H9 (cell line): ENCODE measurements around the gene IFNA5. TPM values are rescaled to one million over a fixed set of nuclear protein-coding genes. Genes with fewer than 3 reads are reported as not detected.

Source experiments
- DNase-seq: peaks from one replicate; pipeline ENCODE4 v3.0.0-alpha.2; 2017
- H2AFZ ChIP-seq: one replicate; pipeline ENCODE4 v1.6.1; 2013; ENCODE audit warnings: mild to moderate bottlenecking, low read length, control low read depth, moderate library complexity
- H2AK5ac ChIP-seq: 2 replicates; pipeline ENCODE4 v1.6.1; 2013; ENCODE audit warnings: low read length, control low read depth, mixed read lengths; ENCODE audit not compliant: insufficient read length
- H2BK120ac ChIP-seq: one replicate; pipeline ENCODE4 v1.6.1; 2013; ENCODE audit warnings: low read depth, mild to moderate bottlenecking, low read length, control low read depth, inconsistent platforms; ENCODE audit not compliant: poor library complexity, severe bottlenecking
- H2BK12ac ChIP-seq: 2 replicates; pipeline ENCODE4 v1.6.1; 2013; ENCODE audit warnings: low read length, control low read depth, mixed read lengths, low read depth; ENCODE audit not compliant: insufficient read length
- H2BK15ac ChIP-seq: 2 replicates; pipeline ENCODE4 v1.6.1; 2013; ENCODE audit warnings: low read depth, low read length, control low read depth
- H2BK20ac ChIP-seq: one replicate; pipeline ENCODE4 v1.6.1; 2013; ENCODE audit warnings: low read depth, mild to moderate bottlenecking, low read length, control low read depth, inconsistent platforms; ENCODE audit not compliant: poor library complexity, severe bottlenecking
- H2BK5ac ChIP-seq: 2 replicates; pipeline ENCODE4 v1.6.1; 2013; ENCODE audit warnings: low read length, control low read depth, mixed read lengths; ENCODE audit not compliant: insufficient read length
- H3K14ac ChIP-seq: 2 replicates; pipeline ENCODE4 v1.6.1; 2013; ENCODE audit warnings: low read length, control low read depth; ENCODE audit not compliant: insufficient read depth
- H3K18ac ChIP-seq: 2 replicates; pipeline ENCODE4 v1.6.1; 2013; ENCODE audit warnings: low read depth, mild to moderate bottlenecking, mixed read lengths, low read length, control low read depth; ENCODE audit not compliant: insufficient read length
- H3K23ac ChIP-seq: 2 replicates; pipeline ENCODE4 v1.6.1; 2013; ENCODE audit warnings: low read length, control low read depth, mixed read lengths, low read depth; ENCODE audit not compliant: insufficient read length
- H3K23me2 ChIP-seq: 2 replicates; pipeline ENCODE4 v1.6.1; 2013; ENCODE audit warnings: low read depth, mild to moderate bottlenecking, mixed read lengths, low read length, control low read depth; ENCODE audit not compliant: insufficient read length, poor library complexity, severe bottlenecking
- H3K27ac ChIP-seq: 2 replicates; pipeline ENCODE4 v1.5.1; 2013; ENCODE audit warnings: low read length, control low read depth, mixed read lengths, low read depth; ENCODE audit not compliant: insufficient read length
- H3K27me3 ChIP-seq: 2 replicates; pipeline ENCODE4 v1.6.1; 2013; ENCODE audit warnings: low read length, control low read depth, inconsistent platforms; ENCODE audit not compliant: insufficient read depth
- H3K4ac ChIP-seq: 2 replicates; pipeline ENCODE4 v1.6.1; 2013; ENCODE audit warnings: low read depth, mild to moderate bottlenecking, control low read depth, inconsistent platforms, low read length, moderate library complexity
- H3K4me1 ChIP-seq: 2 replicates; pipeline ENCODE4 v1.6.1; 2013; ENCODE audit warnings: low read length, control low read depth, inconsistent platforms; ENCODE audit not compliant: insufficient read depth
- H3K4me2 ChIP-seq: 2 replicates; pipeline ENCODE4 v1.6.1; 2013; ENCODE audit warnings: low read length, control low read depth, mixed read lengths; ENCODE audit not compliant: insufficient read length, insufficient read depth
- H3K56ac ChIP-seq: 2 replicates; pipeline ENCODE4 v1.6.1; 2013; ENCODE audit warnings: low read depth, mild to moderate bottlenecking, mixed read lengths, low read length, control low read depth; ENCODE audit not compliant: insufficient read length
- H3K79me1 ChIP-seq: 2 replicates; pipeline ENCODE4 v1.6.1; 2013; ENCODE audit warnings: low read depth, mild to moderate bottlenecking, moderate library complexity, low read length, control low read depth, inconsistent platforms; ENCODE audit not compliant: insufficient read depth, poor library complexity, severe bottlenecking
- H3K79me2 ChIP-seq: 2 replicates; pipeline ENCODE4 v1.6.1; 2013; ENCODE audit warnings: low read length, control low read depth, inconsistent platforms; ENCODE audit not compliant: insufficient read depth
- H3K9ac ChIP-seq: 2 replicates; pipeline ENCODE4 v1.6.1; 2013; ENCODE audit warnings: low read length, control low read depth, mixed read lengths; ENCODE audit not compliant: insufficient read length; ENCODE audit errors: extremely low read depth
- H3K9me3 ChIP-seq: one replicate; pipeline ENCODE4 v1.6.1; 2013; ENCODE audit warnings: low read depth, low read length, inconsistent platforms; ENCODE audit not compliant: control insufficient read depth
- H3T11ph ChIP-seq: one replicate; pipeline ENCODE4 v1.6.1; 2013; ENCODE audit warnings: mild to moderate bottlenecking, low read length, control low read depth, inconsistent platforms
- H4K20me1 ChIP-seq: one replicate; pipeline ENCODE4 v1.6.1; 2013; ENCODE audit not compliant: control insufficient read depth, insufficient read length, insufficient read depth
- H4K5ac ChIP-seq: 2 replicates; pipeline ENCODE4 v1.6.1; 2013; ENCODE audit warnings: low read depth, mild to moderate bottlenecking, mixed read lengths, low read length, control low read depth; ENCODE audit not compliant: insufficient read length
- H4K8ac ChIP-seq: replicated peaks from 2 replicates; pipeline ENCODE4 v1.6.1; 2013; ENCODE audit warnings: low read length, control low read depth, mixed read lengths, low read depth; ENCODE audit not compliant: insufficient read length
- H4K91ac ChIP-seq: 2 replicates; pipeline ENCODE4 v1.6.1; 2013; ENCODE audit warnings: low read depth, mild to moderate bottlenecking, moderate library complexity, mixed read lengths, low read length, control low read depth; ENCODE audit not compliant: insufficient read length
- H3K27ac Mint-ChIP-seq, 3 experiments: 2 replicates in 2 of 3; 3 replicates in 1 of 3; pipeline ENCODE4 v1.8.0; 2020 to 2021; ENCODE audit warnings: mixed read lengths in 3 of 3, mild to moderate bottlenecking in 1 of 3, moderate library complexity in 1 of 3
- H3K27me3 Mint-ChIP-seq: 2 replicates; pipeline ENCODE4 v1.8.0; 2021; ENCODE audit warnings: low read depth, mild to moderate bottlenecking, moderate library complexity, mixed read lengths
- H3K36me3 Mint-ChIP-seq, 3 experiments: 2 replicates in 2 of 3; 3 replicates in 1 of 3; pipeline ENCODE4 v1.8.0; 2020 to 2021; ENCODE audit warnings: low read depth in 3 of 3, mixed read lengths in 3 of 3; ENCODE audit not compliant: insufficient read depth in 1 of 3
- H3K4me1 Mint-ChIP-seq, 2 experiments: 2 replicates each; pipeline ENCODE4 v1.8.0; 2020; ENCODE audit warnings: mixed read lengths in 2 of 2
- H3K4me3 Mint-ChIP-seq, 2 experiments: 2 replicates in 1 of 2; 3 replicates in 1 of 2; pipeline ENCODE4 v1.8.0; 2020 to 2021; ENCODE audit warnings: mild to moderate bottlenecking in 2 of 2, mixed read lengths in 2 of 2, moderate library complexity in 1 of 2
- H3K9me3 Mint-ChIP-seq, 2 experiments: 2 replicates in 1 of 2; 3 replicates in 1 of 2; pipeline ENCODE4 v1.8.0; 2020; ENCODE audit warnings: mild to moderate bottlenecking in 2 of 2, mixed read lengths in 2 of 2, moderate library complexity in 1 of 2
- CTCF ChIP-seq: fragments of 200-600 bp; sonication (generic); conservative IDR thresholded peaks from 3 replicates; pipeline ENCODE4 v1.8.0; 2021; ENCODE audit warnings: antibody characterized with exemption, mild to moderate bottlenecking
- WGBS: extraction: QIAGEN DNeasy Blood & Tissue Kit; methylation state at CpG from one replicate; pipeline ENCODE4 v1.1.7; 2013; ENCODE audit warnings: missing lambda C conversion rate, low lambda C conversion rate, mixed read lengths; ENCODE audit not compliant: insufficient read length; ENCODE audit errors: extremely low coverage; 5-methylcytosine and 5-hydroxymethylcytosine counted together
- total RNA-seq: library from RNA; stranded (reverse); gene quantifications from 2 replicates; pipeline ENCODE4 v1.2.1, GENCODE V29; 2021

Gene IFNA5
- total RNA-seq, 1 experiment from 2014 or later: not detected

- Histone ChIP-seq H2BK120ac (no peak overlapping the region), H3K79me2 (no peaks in the 10 kb centered on the region), H2BK12ac (no peak overlapping the region), H4K8ac (no peak overlapping the region), H3K9ac (no peak overlapping the region), H3K4me1 (no peaks in the 10 kb centered on the region), H4K5ac (no peak overlapping the region), H3K23me2 (no peaks in the 10 kb centered on the region), H4K20me1 (no peaks in the 10 kb centered on the region), H2BK15ac (no peak overlapping the region), H3K79me1 (no peaks in the 10 kb centered on the region), H2BK20ac (no peak overlapping the region), H3T11ph (no peak overlapping the region), H3K56ac (no peak overlapping the region), H3K27me3 (peaks cover 42% of the 10 kb centered on the region), H2AFZ (no peak overlapping the region), H3K23ac (no peak overlapping the region), H2BK5ac (no peak overlapping the region), H3K18ac (no peak overlapping the region), H3K27ac (no peak overlapping the region), H3K9me3 (no peaks in the 10 kb centered on the region), H3K4ac (no peak overlapping the region), H3K4me2 (no peak overlapping the region), H2AK5ac (no peak overlapping the region), H4K91ac (no peak overlapping the region), H3K14ac (no peak overlapping the region)
- Mint-ChIP-seq H3K4me1 (peaks cover 0 to 6% of the 10 kb centered on the region in 2 experiments; a peak in 2 of 4 replicates), H3K27me3 (peaks cover 95% of the 10 kb centered on the region), H3K36me3 (no peaks in the 10 kb centered on the region; a peak in 1 of 7 replicates), H3K27ac (no peak overlapping the region; a peak in 1 of 7 replicates), H3K9me3 (peaks cover 0 to 5% of the 10 kb centered on the region in 2 experiments), H3K4me3 (no peak overlapping the region)
- WGBS: no CpG with 5 or more reads among the region's 4 CpGs
- no peak for DNase-seq
- no peak for TF ChIP-seq CTCF
These were observed 37.4 kb downstream of the IFNA5 start for GRCh38 chr9:21267485-21268346.
